ENCODE measurements around the gene PCMT1. TPM values are rescaled to one million over a fixed set of nuclear protein-coding genes. Genes with fewer than 3 reads are reported as not detected.

The PCMT1 gene
- total and polyA plus RNA-seq, 2 of the 13 experiments (the other 11 are each of a cell fraction or from before 2014, with no cell fraction given): 112 to 169 TPM

- Histone ChIP-seq H3K4me2 (ENCODE audit: low read depth, low read length) (peak overlapping the region; percentile 9; the same call in 1 of the 2 replicates), H3K4me3 (replicated peaks in 1 of 3; ENCODE audit: insufficient read depth in 1 of 3, low read depth in 2 of 3, low read length in 3 of 3) (no peak overlapping the region), H3K36me3 (replicated peaks in 1 of 2; ENCODE audit: control insufficient read depth in 1 of 2, insufficient read depth in 2 of 2, low read length in 2 of 2) (peaks cover 2 to 12% of the 10 kb centered on the region in 2 experiments; a peak in 2 of 5 replicates), H3K79me2 (ENCODE audit: insufficient read depth, low read length) (peaks cover 92% of the 10 kb centered on the region), H3K27ac (ENCODE audit: extremely low read length, insufficient read depth, low read length) (no peak overlapping the region), H4K20me1 (ENCODE audit: insufficient read depth, low read length) (peaks cover 33% of the 10 kb centered on the region), H3K9ac (ENCODE audit: insufficient read depth, low read depth, low read length) (no peak overlapping the region), H3K4me1 (ENCODE audit: insufficient read depth, low read length) (peaks cover 50% of the 10 kb centered on the region), H3K27me3 (ENCODE audit: control insufficient read depth in 1 of 2, insufficient read depth in 2 of 2, low read length in 2 of 2) (no peaks in the 10 kb centered on the region; a peak in 1 of 5 replicates), H2AFZ (ENCODE audit: low read length) (no peak overlapping the region), H3K9me3 (ENCODE audit: low read length) (no peaks in the 10 kb centered on the region)
- intact Hi-C loops (cut with micrococcal nuclease; ENCODE audit: unreplicated experiment) (no loop called here), in situ Hi-C loops (cut with HindIII; ENCODE audit: extremely low pct_ligation_motif_present, low pct_unique_long_range_greater_than_20kb) (no loop called here)
- peak; percentile 13; the same call in 1 of the 3 replicates for ATAC-seq
- POLR2A ChIA-PET: no interaction called here
- peak; percentile 40 for DNase-seq (ENCODE audit: low spot score)
- FAIRE-seq: no peak
- TF ChIP-seq ZBTB33 (CRISPR knock-in tag; IDR thresholded peaks at IDR 0.05) (0 out of 2 replicates have a peak, but pooled peaks have one; percentile 41), ZNF577 (CRISPR knock-in tag; IDR thresholded peaks at IDR 0.05; ENCODE audit: borderline replicate concordance, low read depth) (0 out of 2 replicates have a peak, but pooled peaks have one; percentile 24), FOSL2 (CRISPR knock-in tag; IDR thresholded peaks at IDR 0.05) (peak; percentile 54; the same call in 1 of the 2 replicates), ZSCAN30 (CRISPR knock-in tag; IDR thresholded peaks at IDR 0.05) (no peak), SOX13 (IDR thresholded peaks at IDR 0.05) (no peak), SOX13 (CRISPR knock-in tag; conservative IDR thresholded peaks at IDR 0.05 in 1 of 2, IDR thresholded peaks at IDR 0.05 in 1 of 2) (0 out of 4 replicates have a peak, but pooled peaks of 1 of the 2 experiments have one; percentile 16), SOX5 (CRISPR knock-in tag; IDR thresholded peaks at IDR 0.05; ENCODE audit: borderline replicate concordance) (peak; percentile 31; the same call in 1 of the 2 replicates), ZBTB42 (CRISPR knock-in tag; IDR thresholded peaks at IDR 0.05) (no peak), SAP130 (CRISPR knock-in tag; IDR thresholded peaks at IDR 0.05; ENCODE audit: low read depth) (peak; percentile 45)
- CTCF ChIA-PET (ENCODE audit: low intra/inter-chr PET ratio, low total read pairs): no interaction called here
- no TSS peak for BruUV-seq (replicated peaks)
- WGBS (ENCODE audit: low lambda C conversion rate): 72% methylated on average over 4 of the region's 4 CpGs
Measured at GRCh38 chr6:149754548-149754947, 5.0 kb downstream of the PCMT1 start.
